Measurements from ENCODE around the gene PGPEP1. TPM values are rescaled to one million over a fixed set of nuclear protein-coding genes. Genes with fewer than 3 reads are reported as not detected.

The PGPEP1 gene
- total RNA-seq (13.3 TPM), polyA plus RNA-seq (14.8 TPM)
- long read RNA-seq, donor 1: 0 reads
- long read RNA-seq, donor 2, full-length matches to known transcripts: 1 of 29 reads
- long read RNA-seq, donor 2, partial matches to known transcripts: 6 of 29 reads
- long read RNA-seq, donor 2, other reads (novel, unspliced or antisense): 22 of 29 reads
- long read RNA-seq, donor 3, full-length matches to known transcripts: 1 of 1 reads
- long read RNA-seq, donor 3, partial matches to known transcripts: 0 of 1 reads
- long read RNA-seq, donor 3, other reads (novel, unspliced or antisense): 0 of 1 reads
- long read RNA-seq, donor 4: 0 reads
- long read RNA-seq, donor 5, full-length matches to known transcripts: 3 of 280 reads
- long read RNA-seq, donor 5, partial matches to known transcripts: 45 of 280 reads
- long read RNA-seq, donor 5, other reads (novel, unspliced or antisense): 232 of 280 reads
- long read RNA-seq, donor 6: 0 reads
- long read RNA-seq, donor 7, partial matches to known transcripts: 0 of 1 reads
- long read RNA-seq, donor 7, other reads (novel, unspliced or antisense): 0 of 1 reads
- long read RNA-seq, donor 8: 0 reads
- long read RNA-seq, donor 9, full-length matches to known transcripts: 1 of 1 reads
- long read RNA-seq, donor 9, partial matches to known transcripts: 0 of 1 reads
- long read RNA-seq, donor 9, other reads (novel, unspliced or antisense): 0 of 1 reads
- long read RNA-seq, donor 10, partial matches to known transcripts: 8 of 9 reads
- long read RNA-seq, donor 10, other reads (novel, unspliced or antisense): 0 of 9 reads

- Histone ChIP-seq H3K27ac (ENCODE audit: low read depth in 1 of 2, low read length in 1 of 2) (peak within 1 kb of the TSS; percentile 83 to 88), H3K27me3 (ENCODE audit: control insufficient read depth in 2 of 2, insufficient read depth in 1 of 2, low read length in 1 of 2) (no peaks in the 10 kb centered on the region), H3K4me1 (ENCODE audit: control insufficient read depth in 2 of 2, insufficient read depth in 2 of 2, low read length in 2 of 2) (peaks cover 0 to 19% of the 10 kb centered on the region in 2 donors), H3K36me3 (ENCODE audit: control insufficient read depth in 2 of 2, insufficient read depth in 2 of 2, low read length in 1 of 2) (peaks cover 1 to 14% of the 10 kb centered on the region in 2 donors), H3K9me3 (ENCODE audit: control insufficient read depth in 2 of 2, insufficient read depth in 1 of 2, low read length in 1 of 2) (no peaks in the 10 kb centered on the region), H3K4me3 (ENCODE audit: low read length in 2 of 2) (peak within 1 kb of the TSS; percentile 77 to 91)
- 4% methylated on average over 69 of the region's 69 CpGs for WGBS
- DNase-seq (ENCODE audit: low read depth in 6 of 9, low spot score in 9 of 9): peak in 5 of 9 donors; percentile 42 to 72 (median 62)
Observed at GRCh38 chr19:18340190-18340989, at the start of gene PGPEP1. PGPEP1 (plus strand) TSS chr19:18340598; CDS start chr19:18340682, 84 bp downstream.

- WGBS: 41% methylated on average over 21 of the region's 21 CpGs
- Histone ChIP-seq H3K27ac (ENCODE audit: low read depth in 1 of 2, low read length in 1 of 2) (peak overlapping the region; percentile 77 to 91), H3K36me3 (ENCODE audit: control insufficient read depth in 2 of 2, insufficient read depth in 2 of 2, low read length in 1 of 2) (no peaks in the 10 kb centered on the region), H3K4me3 (ENCODE audit: low read length in 2 of 2) (peak overlapping the region; percentile 86 to 87), H3K9me3 (ENCODE audit: control insufficient read depth in 2 of 2, insufficient read depth in 1 of 2, low read length in 1 of 2) (peaks cover 0 to 4% of the 10 kb centered on the region in 2 donors), H3K27me3 (ENCODE audit: control insufficient read depth in 2 of 2, insufficient read depth in 1 of 2, low read length in 1 of 2) (peaks cover 0 to 21% of the 10 kb centered on the region in 2 donors), H3K4me1 (ENCODE audit: control insufficient read depth in 2 of 2, insufficient read depth in 2 of 2, low read length in 2 of 2) (peaks cover 11 to 70% of the 10 kb centered on the region in 2 donors)
- peak in 1 of 9 donors; percentile 53 for DNase-seq (ENCODE audit: low read depth in 6 of 9, low spot score in 9 of 9)
Observed at GRCh38 chr19:18291019-18291524, 49.3 kb upstream of the PGPEP1 start.

DNA sequence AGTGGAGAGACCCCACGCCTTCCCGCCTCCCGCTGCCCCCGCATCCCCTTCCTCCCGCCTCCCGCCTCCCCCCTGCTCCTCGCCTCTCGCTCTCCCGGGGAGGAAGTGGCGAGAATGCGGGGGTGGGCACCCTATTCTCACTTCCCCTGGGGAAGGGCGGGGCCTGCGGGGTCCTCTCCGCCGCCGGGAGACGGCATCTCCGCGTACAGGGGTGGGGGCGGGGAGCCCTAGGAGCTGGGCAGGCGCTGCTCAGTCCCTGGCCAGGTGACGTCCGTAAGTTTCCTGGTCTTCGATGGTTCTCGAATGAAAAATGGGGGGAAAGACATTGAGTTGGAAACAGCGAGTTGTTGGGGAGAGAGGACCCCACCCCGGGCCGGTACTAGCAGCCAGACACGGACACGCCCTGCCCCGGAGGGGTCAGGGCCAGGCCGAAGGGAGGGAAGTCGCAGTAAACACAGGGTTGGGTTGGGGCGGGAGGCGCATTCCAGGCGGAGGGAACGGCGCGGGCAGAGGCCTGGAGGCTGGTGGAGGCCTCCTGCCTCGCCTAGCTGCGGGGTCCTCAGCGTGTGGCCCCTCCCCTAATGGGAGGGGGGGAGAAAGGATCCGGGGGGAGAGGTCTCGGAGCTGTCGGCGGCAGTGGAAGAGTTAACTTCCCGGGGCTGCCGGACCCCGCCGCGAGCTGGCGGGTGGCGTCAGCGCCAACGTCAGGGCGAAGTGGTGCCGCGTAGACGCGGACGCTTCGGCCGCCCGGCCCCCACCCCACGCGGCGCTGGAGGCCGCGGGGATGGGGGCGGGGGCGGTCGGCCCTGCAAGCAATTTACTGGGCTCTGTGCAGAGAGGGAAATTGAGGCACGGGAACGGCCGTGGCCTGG lies 48.6 kb upstream of the PGPEP1 start:
- WGBS: under 1% methylated on average over 75 of the region's 75 CpGs
- no peaks in the 10 kb centered on the region for H3K36me3 ChIP-seq (ENCODE audit: control insufficient read depth in 2 of 2, insufficient read depth in 2 of 2, low read length in 1 of 2)
- H3K27me3 ChIP-seq (ENCODE audit: control insufficient read depth in 2 of 2, insufficient read depth in 1 of 2, low read length in 1 of 2): peaks cover 0 to 21% of the 10 kb centered on the region in 2 donors
- peak overlapping the region; percentile 91 to 99 for H3K27ac ChIP-seq (ENCODE audit: low read depth in 1 of 2, low read length in 1 of 2)
- peak in 5 of 9 donors; percentile 64 to 93 (median 86) for DNase-seq (ENCODE audit: low read depth in 6 of 9, low spot score in 9 of 9)
- H3K4me3 ChIP-seq (ENCODE audit: low read length in 2 of 2): peak overlapping the region; percentile 86 to 87
- H3K4me1 ChIP-seq (ENCODE audit: control insufficient read depth in 2 of 2, insufficient read depth in 2 of 2, low read length in 2 of 2): peaks cover 11 to 65% of the 10 kb centered on the region in 2 donors
- H3K9me3 ChIP-seq (ENCODE audit: control insufficient read depth in 2 of 2, insufficient read depth in 1 of 2, low read length in 1 of 2): peaks cover 0 to 4% of the 10 kb centered on the region in 2 donors

- H3K27me3 ChIP-seq (ENCODE audit: control insufficient read depth in 2 of 2, insufficient read depth in 1 of 2, low read length in 1 of 2): peaks cover 0 to 21% of the 10 kb centered on the region in 2 donors
- peak overlapping the region; percentile 86 to 87 for H3K4me3 ChIP-seq (ENCODE audit: low read length in 2 of 2)
- under 1% methylated on average over 20 of the region's 20 CpGs for WGBS
- H3K9me3 ChIP-seq (ENCODE audit: control insufficient read depth in 2 of 2, insufficient read depth in 1 of 2, low read length in 1 of 2): no peaks in the 10 kb centered on the region
- H3K4me1 ChIP-seq (ENCODE audit: control insufficient read depth in 2 of 2, insufficient read depth in 2 of 2, low read length in 2 of 2): peaks cover 11 to 65% of the 10 kb centered on the region in 2 donors
- H3K27ac ChIP-seq (ENCODE audit: low read depth in 1 of 2, low read length in 1 of 2): peak overlapping the region; percentile 91 to 99
- no peaks in the 10 kb centered on the region for H3K36me3 ChIP-seq (ENCODE audit: control insufficient read depth in 2 of 2, insufficient read depth in 2 of 2, low read length in 1 of 2)
- peak in 2 of 9 donors; percentile 27 to 53 for DNase-seq (ENCODE audit: low read depth in 6 of 9, low spot score in 9 of 9)
Observed at GRCh38 chr19:18292462-18292809, 48.0 kb upstream of the PGPEP1 start.

- Histone ChIP-seq H3K4me1 (ENCODE audit: control insufficient read depth in 2 of 2, insufficient read depth in 2 of 2, low read length in 2 of 2) (peaks cover 11 to 62% of the 10 kb centered on the region in 2 donors), H3K36me3 (ENCODE audit: control insufficient read depth in 2 of 2, insufficient read depth in 2 of 2, low read length in 1 of 2) (no peaks in the 10 kb centered on the region), H3K4me3 (ENCODE audit: low read length in 2 of 2) (peak overlapping the region; percentile 86 to 87), H3K27me3 (ENCODE audit: control insufficient read depth in 2 of 2, insufficient read depth in 1 of 2, low read length in 1 of 2) (peaks cover 0 to 21% of the 10 kb centered on the region in 2 donors), H3K9me3 (ENCODE audit: control insufficient read depth in 2 of 2, insufficient read depth in 1 of 2, low read length in 1 of 2) (peaks cover 0 to 2% of the 10 kb centered on the region in 2 donors), H3K27ac (ENCODE audit: low read depth in 1 of 2, low read length in 1 of 2) (peak overlapping the region; percentile 91 to 99)
- 27% methylated on average over 31 of the region's 31 CpGs for WGBS
- DNase-seq (ENCODE audit: low read depth in 6 of 9, low spot score in 9 of 9): peak in 1 of 9 donors; percentile 8
Observed at GRCh38 chr19:18292810-18293641, 47.4 kb upstream of the PGPEP1 start.

- DNase-seq (ENCODE audit: low read depth in 6 of 9, low spot score in 9 of 9): no peak
- Histone ChIP-seq H3K4me3 (ENCODE audit: low read length in 2 of 2) (no peak overlapping the region), H3K27ac (ENCODE audit: low read depth in 1 of 2, low read length in 1 of 2) (peak overlapping the region in 1 of 2 donors; percentile 68), H3K4me1 (ENCODE audit: control insufficient read depth in 2 of 2, insufficient read depth in 2 of 2, low read length in 2 of 2) (peaks cover 11 to 56% of the 10 kb centered on the region in 2 donors), H3K27me3 (ENCODE audit: control insufficient read depth in 2 of 2, insufficient read depth in 1 of 2, low read length in 1 of 2) (peaks cover 0 to 21% of the 10 kb centered on the region in 2 donors), H3K36me3 (ENCODE audit: control insufficient read depth in 2 of 2, insufficient read depth in 2 of 2, low read length in 1 of 2) (no peaks in the 10 kb centered on the region), H3K9me3 (ENCODE audit: control insufficient read depth in 2 of 2, insufficient read depth in 1 of 2, low read length in 1 of 2) (peaks cover 0 to 3% of the 10 kb centered on the region in 2 donors)
- 91% methylated on average over 18 of the region's 18 CpGs for WGBS
Observed at GRCh38 chr19:18293642-18294466, 46.5 kb upstream of the PGPEP1 start.

DNA sequence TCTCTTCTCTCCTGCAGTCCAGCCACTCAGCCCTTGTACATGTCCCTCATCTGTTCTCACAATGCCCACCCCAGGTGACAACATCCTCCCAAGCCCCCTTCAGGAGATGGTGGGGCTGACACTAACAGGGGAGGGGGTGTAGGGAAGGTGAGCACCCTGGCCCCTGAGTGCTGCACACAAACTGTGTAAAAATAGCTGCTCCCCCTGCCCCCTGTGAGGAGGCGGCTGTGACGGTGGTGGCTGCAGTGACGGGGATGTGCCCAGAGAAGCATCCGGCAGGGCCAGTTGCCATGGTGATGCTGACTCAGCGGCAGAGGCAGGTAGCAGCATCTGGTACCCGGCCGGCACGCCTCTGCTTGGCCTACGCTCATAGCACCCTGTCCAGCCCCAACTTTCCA lies 45.9 kb upstream of the PGPEP1 start:
- H3K27ac ChIP-seq (ENCODE audit: low read depth in 1 of 2, low read length in 1 of 2): peak overlapping the region in 1 of 2 donors; percentile 46
- peaks cover 0 to 21% of the 10 kb centered on the region in 2 donors for H3K27me3 ChIP-seq (ENCODE audit: control insufficient read depth in 2 of 2, insufficient read depth in 1 of 2, low read length in 1 of 2)
- H3K4me1 ChIP-seq (ENCODE audit: control insufficient read depth in 2 of 2, insufficient read depth in 2 of 2, low read length in 2 of 2): peaks cover 11 to 51% of the 10 kb centered on the region in 2 donors
- peaks cover 0 to 3% of the 10 kb centered on the region in 2 donors for H3K9me3 ChIP-seq (ENCODE audit: control insufficient read depth in 2 of 2, insufficient read depth in 1 of 2, low read length in 1 of 2)
- DNase-seq (ENCODE audit: low read depth in 6 of 9, low spot score in 9 of 9): peak in 3 of 9 donors; percentile 57 to 71 (median 61)
- WGBS: 27% methylated on average over 9 of the region's 9 CpGs
- H3K4me3 ChIP-seq (ENCODE audit: low read length in 2 of 2): no peak overlapping the region
- H3K36me3 ChIP-seq (ENCODE audit: control insufficient read depth in 2 of 2, insufficient read depth in 2 of 2, low read length in 1 of 2): no peaks in the 10 kb centered on the region

All from thymus (tissue), 14 donors.